Measurements from ENCODE around the gene CYBB.

Gene CYBB

GRCh38 chrX:37786624-37787422, 7.0 kb downstream of the CYBB start:
- DNase-seq: peak; percentile 32

- no peak for DNase-seq
These were observed 7.6 kb downstream of the CYBB start for GRCh38 chrX:37787423-37787869.

- no peak for DNase-seq
These were observed 16.5 kb downstream of the CYBB start for GRCh38 chrX:37796310-37796709.

GRCh38 chrX:37796805-37797204, 16.9 kb downstream of the CYBB start:
- no peak for DNase-seq

- DNase-seq: no peak
These were observed 20.1 kb downstream of the CYBB start for GRCh38 chrX:37799936-37800335.

- no peak for DNase-seq
These were observed 20.9 kb downstream of the CYBB start for GRCh38 chrX:37800717-37801116.

- DNase-seq: no peak
These were observed 22.2 kb downstream of the CYBB start for GRCh38 chrX:37802028-37802427.

GRCh38 chrX:37803057-37803456, 23.2 kb downstream of the CYBB start:
- no peak for DNase-seq

GRCh38 chrX:37809970-37810369, 30.1 kb downstream of the CYBB start:
- DNase-seq: no peak

GRCh38 chrX:37812110-37812509, 32.3 kb downstream of the CYBB start:
- no peak for DNase-seq

GRCh38 chrX:37813570-37813969, 33.7 kb downstream of the CYBB start:
- DNase-seq: no peak

- no peak for DNase-seq
These were observed 35.5 kb downstream of the CYBB start for GRCh38 chrX:37815366-37815765.

- DNase-seq: no peak
These were observed 36.9 kb downstream of the CYBB start for GRCh38 chrX:37816766-37817165.

GRCh38 chrX:37817176-37817575, 37.3 kb downstream of the CYBB start:
- DNase-seq: no peak

GRCh38 chrX:37817579-37817978, 37.7 kb downstream of the CYBB start:
- DNase-seq: no peak

- no peak for DNase-seq
These were observed 38.2 kb downstream of the CYBB start for GRCh38 chrX:37818031-37818430.

- no peak for DNase-seq
These were observed 40.8 kb downstream of the CYBB start for GRCh38 chrX:37820646-37821045.

- no peak for DNase-seq
These were observed 44.8 kb downstream of the CYBB start for GRCh38 chrX:37824491-37825214.

GRCh38 chrX:37825215-37825842, 45.5 kb downstream of the CYBB start:
- peak; percentile 64 for DNase-seq

GRCh38 chrX:37829721-37830120, 49.9 kb downstream of the CYBB start:
- no peak for DNase-seq

- no peak for DNase-seq
These were observed 50.5 kb downstream of the CYBB start for GRCh38 chrX:37830371-37830770.

GRCh38 chrX:37834937-37835336, 55.1 kb downstream of the CYBB start:
- no peak for DNase-seq

- DNase-seq: no peak
These were observed 61.1 kb downstream of the CYBB start for GRCh38 chrX:37840931-37841330.

- no peak for DNase-seq
These were observed 64.8 kb downstream of the CYBB start for GRCh38 chrX:37844622-37845021.
